Neural cell (in vitro differentiated cells): ENCODE results near the gene SDSL. TPM values are rescaled to one million over a fixed set of nuclear protein-coding genes. Genes with fewer than 3 reads are reported as not detected.

Experiments used
- H2AFZ ChIP-seq: fragments of 200-600, 300-800 bp; sonication (generic), shearing (Covaris generic); 2 replicates; pipeline ENCODE4 v1.6.0; 2014; ENCODE audit warnings: low read depth, mild to moderate bottlenecking, antibody characterized with exemption, low read length, moderate library complexity
- H3F3A ChIP-seq: fragments of 200-600 bp; shearing (Covaris generic); 2 replicates; pipeline ENCODE4 v1.6.1; 2016; ENCODE audit warnings: mild to moderate bottlenecking, moderate library complexity, mixed read lengths, antibody characterized with exemption, low read length; ENCODE audit not compliant: insufficient read depth, poor library complexity, severe bottlenecking
- H3K27ac ChIP-seq: fragments of 200-600, 300-800 bp; sonication (generic), shearing (Covaris generic); 2 replicates; pipeline ENCODE4 v1.5.1; 2014; ENCODE audit warnings: mild to moderate bottlenecking, low read length, moderate library complexity
- H3K27me3 ChIP-seq: fragments of 300-800, 200-600 bp; sonication (generic), shearing (Covaris generic); 2 replicates; pipeline ENCODE4 v1.6.0; 2014; ENCODE audit warnings: mild to moderate bottlenecking, low read depth, low read length, moderate library complexity; ENCODE audit not compliant: insufficient read depth
- H3K36me3 ChIP-seq: fragments of 300-800, 200-600 bp; sonication (generic), shearing (Covaris generic); 2 replicates; pipeline ENCODE4 v1.5.1; 2014; ENCODE audit warnings: mild to moderate bottlenecking, antibody characterized with exemption, low read length, moderate library complexity; ENCODE audit not compliant: insufficient read depth
- H3K4me2 ChIP-seq: fragments of 300-800, 200-600 bp; sonication (generic), shearing (Covaris generic); 2 replicates; pipeline ENCODE4 v1.6.0; 2014; ENCODE audit warnings: mild to moderate bottlenecking, low read length
- H3K4me3 ChIP-seq: fragments of 300-800, 200-600 bp; sonication (generic), shearing (Covaris generic); 2 replicates; pipeline ENCODE4 v1.5.1; 2014; ENCODE audit warnings: mild to moderate bottlenecking, low read length, moderate library complexity
- H3K79me2 ChIP-seq: fragments of 200-600 bp; shearing (Covaris generic); replicated peaks from 2 replicates; pipeline ENCODE4 v1.6.0; 2014; ENCODE audit warnings: mild to moderate bottlenecking, low read length, moderate library complexity; ENCODE audit not compliant: insufficient read depth
- H3K9ac ChIP-seq: fragments of 300-800, 200-600 bp; sonication (generic), shearing (Covaris generic); 2 replicates; pipeline ENCODE4 v1.6.1; 2016; ENCODE audit warnings: mild to moderate bottlenecking, low read length, mixed read lengths
- H3K9me2 ChIP-seq: fragments of 200-600 bp; shearing (Covaris generic); 2 replicates; pipeline ENCODE4 v1.6.1; 2016; ENCODE audit warnings: mild to moderate bottlenecking, low read length, mixed read lengths; ENCODE audit not compliant: insufficient read depth
- H3K9me3 ChIP-seq: fragments of 200-600, 300-800 bp; sonication (generic), shearing (Covaris generic); 2 replicates; pipeline ENCODE4 v1.6.1; 2016; ENCODE audit warnings: mild to moderate bottlenecking, mixed run types, low read length, moderate library complexity, mixed read lengths
- H4K20me1 ChIP-seq: fragments of 200-600 bp; shearing (Covaris generic); 2 replicates; pipeline ENCODE4 v1.6.1; 2016; ENCODE audit warnings: mild to moderate bottlenecking, mixed run types; ENCODE audit not compliant: insufficient read depth
- CTCF ChIP-seq: fragments of 450-650 bp; IDR thresholded peaks from 2 replicates; pipeline ENCODE4 v1.5.1; 2014; ENCODE audit warnings: antibody characterized with exemption, mild to moderate bottlenecking, moderate library complexity; ENCODE audit not compliant: poor library complexity, severe bottlenecking
- EP300 ChIP-seq: fragments of 450-650 bp; conservative IDR thresholded peaks from 2 replicates; pipeline ENCODE4 v1.6.1; 2014; ENCODE audit warnings: antibody characterized with exemption, mild to moderate bottlenecking, moderate library complexity; ENCODE audit not compliant: poor library complexity, severe bottlenecking
- EZH2 ChIP-seq: fragments of 200-600, 300-800 bp; shearing (Covaris generic), sonication (generic); IDR thresholded peaks from 2 replicates; pipeline ENCODE4 v1.6.1; 2014; ENCODE audit warnings: antibody characterized with exemption, low read length, borderline replicate concordance, mild to moderate bottlenecking; ENCODE audit not compliant: insufficient read depth, poor library complexity, severe bottlenecking
- MXI1 ChIP-seq: fragments of 450-650 bp; conservative IDR thresholded peaks from 2 replicates; pipeline ENCODE4 v1.6.1; 2014; ENCODE audit warnings: antibody characterized with exemption, mild to moderate bottlenecking; ENCODE audit not compliant: poor library complexity, severe bottlenecking
- POLR2AphosphoS5 ChIP-seq: IDR thresholded peaks from 2 replicates; pipeline ENCODE4 v1.6.1; 2012
- RAD21 ChIP-seq: fragments of 450-650 bp; conservative IDR thresholded peaks from 2 replicates; pipeline ENCODE4 v1.6.1; 2014; ENCODE audit warnings: antibody characterized with exemption, mild to moderate bottlenecking, moderate library complexity
- REST ChIP-seq: IDR thresholded peaks from 2 replicates; pipeline ENCODE4 v1.6.1; 2012; ENCODE audit warnings: borderline replicate concordance
- SMC3 ChIP-seq: fragments of 450-650 bp; conservative IDR thresholded peaks from 2 replicates; pipeline ENCODE4 v1.6.1; 2014; ENCODE audit warnings: antibody characterized with exemption, mild to moderate bottlenecking, moderate library complexity; ENCODE audit not compliant: poor library complexity
- TAF1 ChIP-seq: IDR thresholded peaks from 2 replicates; pipeline ENCODE4 v1.6.1; 2012; ENCODE audit warnings: low read depth
- polyA plus RNA-seq: library from polyadenylated mRNA; depleted of rRNA; stranded (reverse); fragments of >200 nt; gene quantifications from 2 replicates; pipeline ENCODE4 v1.2.3, GENCODE V29; 2014

The SDSL gene
- polyA plus RNA-seq, 1 donor from 2014 or later: 2.7 TPM

- TF ChIP-seq MXI1: no peak
- TF ChIP-seq POLR2AphosphoS5: no peak
- TF ChIP-seq EZH2: no peak
- no peak for TF ChIP-seq REST
- TF ChIP-seq RAD21: no peak
- TF ChIP-seq EP300: no peak
- no peak for TF ChIP-seq CTCF
- TF ChIP-seq TAF1: no peak
- TF ChIP-seq SMC3: no peak
- Histone ChIP-seq H3K9me3 (no peaks in the 10 kb centered on the region), H3K4me3 (no peak overlapping the region), H3K27ac (no peak overlapping the region), H3K79me2 (no peaks in the 10 kb centered on the region), H3K9ac (no peak overlapping the region), H2AFZ (no peak overlapping the region), H3K9me2 (no peaks in the 10 kb centered on the region), H4K20me1 (no peaks in the 10 kb centered on the region), H3K36me3 (no peaks in the 10 kb centered on the region), H3F3A (no peaks in the 10 kb centered on the region), H3K4me2 (no peak overlapping the region), H3K27me3 (peaks cover 96% of the 10 kb centered on the region)
Measured at GRCh38 chr12:113477171-113477841, 55.1 kb downstream of the SDSL start.

GRCh38 chr12:113477842-113478215, 55.6 kb downstream of the SDSL start:
- Histone ChIP-seq H3K4me3 (no peak overlapping the region), H3K36me3 (no peaks in the 10 kb centered on the region), H3K27me3 (peaks cover 96% of the 10 kb centered on the region), H3K9me2 (no peaks in the 10 kb centered on the region), H2AFZ (no peak overlapping the region), H3K9me3 (no peaks in the 10 kb centered on the region), H3K27ac (no peak overlapping the region), H3K4me2 (no peak overlapping the region), H3F3A (no peaks in the 10 kb centered on the region), H3K79me2 (no peaks in the 10 kb centered on the region), H4K20me1 (no peaks in the 10 kb centered on the region), H3K9ac (no peak overlapping the region)
- TF ChIP-seq POLR2AphosphoS5: no peak
- TF ChIP-seq SMC3: no peak
- TF ChIP-seq REST: no peak
- no peak for TF ChIP-seq CTCF
- no peak for TF ChIP-seq TAF1
- no peak for TF ChIP-seq RAD21
- TF ChIP-seq EZH2: no peak
- no peak for TF ChIP-seq EP300
